NCI-H187 (cell line): ENCODE results near the gene ZNF841.
"Not testable (repeated sequence)": the region's sequence is repeated elsewhere in the genome, so short reads cannot be mapped to it uniquely, and the experiment has no call there.

Experiments
- DNase-seq, 2 experiments: peaks; one replicate each; lab custom pipeline; 2025; lab: John Stamatoyannopoulos, UW

ZNF841 gene

GRCh38 chr19:52066258-52066863, 29.2 kb downstream of the ZNF841 start:
- DNase-seq = no peak

GRCh38 chr19:52065399-52065798, 30.2 kb downstream of the ZNF841 start:
- no peak for DNase-seq

GRCh38 chr19:52056480-52056879, 39.1 kb downstream of the ZNF841 start:
- DNase-seq = not testable (repeated sequence)

GRCh38 chr19:52051736-52052135, 43.8 kb downstream of the ZNF841 start:
- peak in 1 of 2 experiments; percentile 8 for DNase-seq

GRCh38 chr19:52048555-52049501, 46.7 kb downstream of the ZNF841 start, which contains the start of gene ZNF432:
Gene ZNF432, minus strand, starts transcription at chr19:52048838. Its CDS starts 1,970 bp downstream, at chr19:52046868.
- peak; percentile 85 to 96 for DNase-seq

- DNase-seq = no peak
Observed at GRCh38 chr19:52039169-52039568, 56.4 kb downstream of the ZNF841 start.

GRCh38 chr19:52034051-52034728, 61.4 kb downstream of the ZNF841 start:
- DNase-seq = no peak

- no peak for DNase-seq
Observed at GRCh38 chr19:52028780-52029123, 66.8 kb downstream of the ZNF841 start.

- peak; percentile 78 to 98 for DNase-seq
Observed at GRCh38 chr19:52028027-52028779, 67.4 kb downstream of the ZNF841 start, which contains the start of gene ZNF614. Gene ZNF614, minus strand, starts transcription at chr19:52028379. Its CDS starts 2,634 bp downstream, at chr19:52025745.

- DNase-seq = not testable (repeated sequence)
Observed at GRCh38 chr19:52026255-52026990, 69.1 kb downstream of the ZNF841 start.

- DNase-seq = not testable (repeated sequence)
Observed at GRCh38 chr19:52024478-52024877, 71.1 kb downstream of the ZNF841 start.

GRCh38 chr19:52022193-52022592, 73.4 kb downstream of the ZNF841 start:
- DNase-seq = no peak

- DNase-seq = no peak
Observed at GRCh38 chr19:52020506-52020905, 75.1 kb downstream of the ZNF841 start.
